H9 (cell line): ENCODE measurements around the gene EFNA1. TPM values are rescaled to one million over a fixed set of nuclear protein-coding genes. Genes with fewer than 3 reads are reported as not detected.

Experiments used
- DNase-seq: peaks from one replicate; pipeline ENCODE4 v3.0.0-alpha.2; 2017
- H2AFZ ChIP-seq: one replicate; pipeline ENCODE4 v1.6.1; 2013; ENCODE audit warnings: mild to moderate bottlenecking, low read length, control low read depth, moderate library complexity
- H2AK5ac ChIP-seq: 2 replicates; pipeline ENCODE4 v1.6.1; 2013; ENCODE audit warnings: low read length, control low read depth, mixed read lengths; ENCODE audit not compliant: insufficient read length
- H2BK120ac ChIP-seq: one replicate; pipeline ENCODE4 v1.6.1; 2013; ENCODE audit warnings: low read depth, mild to moderate bottlenecking, low read length, control low read depth, inconsistent platforms; ENCODE audit not compliant: poor library complexity, severe bottlenecking
- H2BK12ac ChIP-seq: 2 replicates; pipeline ENCODE4 v1.6.1; 2013; ENCODE audit warnings: low read length, control low read depth, mixed read lengths, low read depth; ENCODE audit not compliant: insufficient read length
- H2BK15ac ChIP-seq: 2 replicates; pipeline ENCODE4 v1.6.1; 2013; ENCODE audit warnings: low read depth, low read length, control low read depth
- H2BK20ac ChIP-seq: one replicate; pipeline ENCODE4 v1.6.1; 2013; ENCODE audit warnings: low read depth, mild to moderate bottlenecking, low read length, control low read depth, inconsistent platforms; ENCODE audit not compliant: poor library complexity, severe bottlenecking
- H2BK5ac ChIP-seq: 2 replicates; pipeline ENCODE4 v1.6.1; 2013; ENCODE audit warnings: low read length, control low read depth, mixed read lengths; ENCODE audit not compliant: insufficient read length
- H3K14ac ChIP-seq: 2 replicates; pipeline ENCODE4 v1.6.1; 2013; ENCODE audit warnings: low read length, control low read depth; ENCODE audit not compliant: insufficient read depth
- H3K18ac ChIP-seq: 2 replicates; pipeline ENCODE4 v1.6.1; 2013; ENCODE audit warnings: low read depth, mild to moderate bottlenecking, mixed read lengths, low read length, control low read depth; ENCODE audit not compliant: insufficient read length
- H3K23ac ChIP-seq: 2 replicates; pipeline ENCODE4 v1.6.1; 2013; ENCODE audit warnings: low read length, control low read depth, mixed read lengths, low read depth; ENCODE audit not compliant: insufficient read length
- H3K23me2 ChIP-seq: 2 replicates; pipeline ENCODE4 v1.6.1; 2013; ENCODE audit warnings: low read depth, mild to moderate bottlenecking, mixed read lengths, low read length, control low read depth; ENCODE audit not compliant: insufficient read length, poor library complexity, severe bottlenecking
- H3K27ac ChIP-seq: 2 replicates; pipeline ENCODE4 v1.5.1; 2013; ENCODE audit warnings: low read length, control low read depth, mixed read lengths, low read depth; ENCODE audit not compliant: insufficient read length
- H3K27me3 ChIP-seq: 2 replicates; pipeline ENCODE4 v1.6.1; 2013; ENCODE audit warnings: low read length, control low read depth, inconsistent platforms; ENCODE audit not compliant: insufficient read depth
- H3K4ac ChIP-seq: 2 replicates; pipeline ENCODE4 v1.6.1; 2013; ENCODE audit warnings: low read depth, mild to moderate bottlenecking, control low read depth, inconsistent platforms, low read length, moderate library complexity
- H3K4me1 ChIP-seq: 2 replicates; pipeline ENCODE4 v1.6.1; 2013; ENCODE audit warnings: low read length, control low read depth, inconsistent platforms; ENCODE audit not compliant: insufficient read depth
- H3K4me2 ChIP-seq: 2 replicates; pipeline ENCODE4 v1.6.1; 2013; ENCODE audit warnings: low read length, control low read depth, mixed read lengths; ENCODE audit not compliant: insufficient read length, insufficient read depth
- H3K56ac ChIP-seq: 2 replicates; pipeline ENCODE4 v1.6.1; 2013; ENCODE audit warnings: low read depth, mild to moderate bottlenecking, mixed read lengths, low read length, control low read depth; ENCODE audit not compliant: insufficient read length
- H3K79me1 ChIP-seq: 2 replicates; pipeline ENCODE4 v1.6.1; 2013; ENCODE audit warnings: low read depth, mild to moderate bottlenecking, moderate library complexity, low read length, control low read depth, inconsistent platforms; ENCODE audit not compliant: insufficient read depth, poor library complexity, severe bottlenecking
- H3K79me2 ChIP-seq: 2 replicates; pipeline ENCODE4 v1.6.1; 2013; ENCODE audit warnings: low read length, control low read depth, inconsistent platforms; ENCODE audit not compliant: insufficient read depth
- H3K9ac ChIP-seq: 2 replicates; pipeline ENCODE4 v1.6.1; 2013; ENCODE audit warnings: low read length, control low read depth, mixed read lengths; ENCODE audit not compliant: insufficient read length; ENCODE audit errors: extremely low read depth
- H3K9me3 ChIP-seq: one replicate; pipeline ENCODE4 v1.6.1; 2013; ENCODE audit warnings: low read depth, low read length, inconsistent platforms; ENCODE audit not compliant: control insufficient read depth
- H3T11ph ChIP-seq: one replicate; pipeline ENCODE4 v1.6.1; 2013; ENCODE audit warnings: mild to moderate bottlenecking, low read length, control low read depth, inconsistent platforms
- H4K20me1 ChIP-seq: one replicate; pipeline ENCODE4 v1.6.1; 2013; ENCODE audit not compliant: control insufficient read depth, insufficient read length, insufficient read depth
- H4K5ac ChIP-seq: 2 replicates; pipeline ENCODE4 v1.6.1; 2013; ENCODE audit warnings: low read depth, mild to moderate bottlenecking, mixed read lengths, low read length, control low read depth; ENCODE audit not compliant: insufficient read length
- H4K8ac ChIP-seq: replicated peaks from 2 replicates; pipeline ENCODE4 v1.6.1; 2013; ENCODE audit warnings: low read length, control low read depth, mixed read lengths, low read depth; ENCODE audit not compliant: insufficient read length
- H4K91ac ChIP-seq: 2 replicates; pipeline ENCODE4 v1.6.1; 2013; ENCODE audit warnings: low read depth, mild to moderate bottlenecking, moderate library complexity, mixed read lengths, low read length, control low read depth; ENCODE audit not compliant: insufficient read length
- H3K27ac Mint-ChIP-seq, 3 experiments: 2 replicates in 2 of 3; 3 replicates in 1 of 3; pipeline ENCODE4 v1.8.0; 2020 to 2021; ENCODE audit warnings: mixed read lengths in 3 of 3, mild to moderate bottlenecking in 1 of 3, moderate library complexity in 1 of 3
- H3K27me3 Mint-ChIP-seq: 2 replicates; pipeline ENCODE4 v1.8.0; 2021; ENCODE audit warnings: low read depth, mild to moderate bottlenecking, moderate library complexity, mixed read lengths
- H3K36me3 Mint-ChIP-seq, 3 experiments: 2 replicates in 2 of 3; 3 replicates in 1 of 3; pipeline ENCODE4 v1.8.0; 2020 to 2021; ENCODE audit warnings: low read depth in 3 of 3, mixed read lengths in 3 of 3; ENCODE audit not compliant: insufficient read depth in 1 of 3
- H3K4me1 Mint-ChIP-seq, 2 experiments: 2 replicates each; pipeline ENCODE4 v1.8.0; 2020; ENCODE audit warnings: mixed read lengths in 2 of 2
- H3K4me3 Mint-ChIP-seq, 2 experiments: 2 replicates in 1 of 2; 3 replicates in 1 of 2; pipeline ENCODE4 v1.8.0; 2020 to 2021; ENCODE audit warnings: mild to moderate bottlenecking in 2 of 2, mixed read lengths in 2 of 2, moderate library complexity in 1 of 2
- H3K9me3 Mint-ChIP-seq, 2 experiments: 2 replicates in 1 of 2; 3 replicates in 1 of 2; pipeline ENCODE4 v1.8.0; 2020; ENCODE audit warnings: mild to moderate bottlenecking in 2 of 2, mixed read lengths in 2 of 2, moderate library complexity in 1 of 2
- CTCF ChIP-seq: fragments of 200-600 bp; sonication (generic); conservative IDR thresholded peaks from 3 replicates; pipeline ENCODE4 v1.8.0; 2021; ENCODE audit warnings: antibody characterized with exemption, mild to moderate bottlenecking
- WGBS: extraction: QIAGEN DNeasy Blood & Tissue Kit; methylation state at CpG from one replicate; pipeline ENCODE4 v1.1.7; 2013; ENCODE audit warnings: missing lambda C conversion rate, low lambda C conversion rate, mixed read lengths; ENCODE audit not compliant: insufficient read length; ENCODE audit errors: extremely low coverage; 5-methylcytosine and 5-hydroxymethylcytosine counted together
- total RNA-seq: library from RNA; stranded (reverse); gene quantifications from 2 replicates; pipeline ENCODE4 v1.2.1, GENCODE V29; 2021

Gene EFNA1
- total RNA-seq, 1 experiment from 2014 or later, result 1.4 TPM

- H3K9me3 ChIP-seq, result no peaks in the 10 kb centered on the region
- no peak overlapping the region for H3K56ac ChIP-seq
- H3K36me3 Mint-ChIP-seq, result no peaks in the 10 kb centered on the region
- H2BK5ac ChIP-seq, result no peak overlapping the region
- H3K27me3 Mint-ChIP-seq, result peaks cover 77% of the 10 kb centered on the region
- no peak overlapping the region for H3K27ac Mint-ChIP-seq
- H2BK12ac ChIP-seq, result no peak overlapping the region
- no peak overlapping the region for H4K8ac ChIP-seq
- no peak overlapping the region for H2AK5ac ChIP-seq
- no peak overlapping the region for H4K91ac ChIP-seq
- H3K79me2 ChIP-seq, result no peaks in the 10 kb centered on the region
- H3K4ac ChIP-seq, result no peak overlapping the region
- WGBS, result no CpG with 5 or more reads among the region's 6 CpGs
- H3K4me1 Mint-ChIP-seq, result peaks cover 4 to 17% of the 10 kb centered on the region in 2 experiments
- no peak overlapping the region for H3K27ac ChIP-seq
- no peaks in the 10 kb centered on the region for H4K20me1 ChIP-seq
- H4K5ac ChIP-seq, result no peak overlapping the region
- no peaks in the 10 kb centered on the region for H3K79me1 ChIP-seq
- no peak overlapping the region for H3K4me3 Mint-ChIP-seq
- no peak for TF ChIP-seq CTCF
- H3T11ph ChIP-seq, result no peak overlapping the region
- no peaks in the 10 kb centered on the region for H3K23me2 ChIP-seq
- H3K9ac ChIP-seq, result no peak overlapping the region
- H3K23ac ChIP-seq, result no peak overlapping the region
- no peak overlapping the region for H2BK15ac ChIP-seq
- H2BK20ac ChIP-seq, result no peak overlapping the region
- no peak for DNase-seq
- peaks cover 9% of the 10 kb centered on the region; the same call in 1 of the 2 replicates for H3K27me3 ChIP-seq
- no peak overlapping the region for H3K14ac ChIP-seq
- no peaks in the 10 kb centered on the region for H3K4me1 ChIP-seq
- no peaks in the 10 kb centered on the region for H3K9me3 Mint-ChIP-seq
- no peak overlapping the region for H2BK120ac ChIP-seq
- no peak overlapping the region for H2AFZ ChIP-seq
- H3K4me2 ChIP-seq, result no peak overlapping the region
- no peak overlapping the region for H3K18ac ChIP-seq
Observed at GRCh38 chr1:155120253-155120652, 7.4 kb upstream of the EFNA1 start.
